Neuronal stem cell (in vitro differentiated cells): ENCODE measurements around the gene EPHB6.

ENCODE experiments used
- DNase-seq: peaks from one replicate; pipeline ENCODE4 v3.0.0-alpha.2; 2013; ENCODE audit warnings: low spot score
- H2AFZ ChIP-seq: one replicate; pipeline ENCODE4 v1.6.1; 2013; ENCODE audit warnings: mild to moderate bottlenecking, low read length, inconsistent platforms
- H2AK5ac ChIP-seq: 2 replicates; pipeline ENCODE4 v1.6.1; 2013; ENCODE audit warnings: low read depth, mild to moderate bottlenecking, inconsistent platforms, low read length, moderate library complexity, mixed read lengths
- H2BK120ac ChIP-seq: 2 replicates; pipeline ENCODE4 v1.6.1; 2013; ENCODE audit warnings: low read depth, mild to moderate bottlenecking, inconsistent platforms, low read length, moderate library complexity, mixed read lengths
- H2BK12ac ChIP-seq: one replicate; pipeline ENCODE4 v1.6.1; 2013; ENCODE audit warnings: low read length, inconsistent platforms
- H2BK15ac ChIP-seq: 2 replicates; pipeline ENCODE4 v1.6.1; 2013; ENCODE audit warnings: mild to moderate bottlenecking, low read length, inconsistent platforms, mixed read lengths
- H2BK5ac ChIP-seq: one replicate; pipeline ENCODE4 v1.6.1; 2013; ENCODE audit warnings: inconsistent platforms, mild to moderate bottlenecking, low read length, moderate library complexity
- H3K14ac ChIP-seq: one replicate; pipeline ENCODE4 v1.6.1; 2013; ENCODE audit warnings: low read length, inconsistent platforms
- H3K18ac ChIP-seq: 2 replicates; pipeline ENCODE4 v1.6.1; 2013; ENCODE audit warnings: low read length, inconsistent platforms
- H3K23ac ChIP-seq: 2 replicates; pipeline ENCODE4 v1.6.1; 2013; ENCODE audit warnings: low read depth, mild to moderate bottlenecking, mixed read lengths, low read length, inconsistent platforms; ENCODE audit not compliant: poor library complexity
- H3K27ac ChIP-seq: replicated peaks from 3 replicates; pipeline ENCODE4 v1.5.1; 2013; ENCODE audit warnings: low read length, inconsistent platforms
- H3K27me3 ChIP-seq, 3 experiments: 2 replicates each; pipeline ENCODE4 v1.6.1; 2013; ENCODE audit warnings: low read length in 3 of 3, mild to moderate bottlenecking in 2 of 3, inconsistent platforms in 1 of 3, low read depth in 1 of 3, mixed read lengths in 1 of 3, moderate library complexity in 1 of 3; ENCODE audit not compliant: control insufficient read depth in 3 of 3, insufficient read depth in 3 of 3
- H3K36me3 ChIP-seq, 2 donors: replicated peaks in 1 of 2; 2 replicates each; pipeline ENCODE4 v1.6.1; 2013; ENCODE audit warnings: low read length in 2 of 2; ENCODE audit not compliant: control insufficient read depth in 2 of 2, insufficient read depth in 2 of 2
- H3K4ac ChIP-seq: 2 replicates; pipeline ENCODE4 v1.6.1; 2013; ENCODE audit warnings: inconsistent platforms, mild to moderate bottlenecking, low read length, moderate library complexity
- H3K4me1 ChIP-seq, 2 donors: 1 replicate in 1 of 2; 2 replicates in 1 of 2; pipeline ENCODE4 v1.6.1; 2013; ENCODE audit warnings: low read length in 2 of 2, low read depth in 1 of 2; ENCODE audit not compliant: control insufficient read depth in 2 of 2, insufficient read depth in 1 of 2
- H3K4me2 ChIP-seq: one replicate; pipeline ENCODE4 v1.6.1; 2013; ENCODE audit warnings: mild to moderate bottlenecking, low read length, inconsistent platforms; ENCODE audit not compliant: insufficient read depth, poor library complexity, severe bottlenecking
- H3K4me3 ChIP-seq, 2 donors: 2 replicates each; pipeline ENCODE4 v1.5.1; 2013; ENCODE audit warnings: low read length in 2 of 2, mild to moderate bottlenecking in 2 of 2, inconsistent platforms in 1 of 2, moderate library complexity in 1 of 2
- H3K79me1 ChIP-seq: one replicate; pipeline ENCODE4 v1.6.1; 2013; ENCODE audit warnings: low read depth, mild to moderate bottlenecking, inconsistent platforms, low read length, moderate library complexity
- H3K9ac ChIP-seq: one replicate; pipeline ENCODE4 v1.6.1; 2013; ENCODE audit warnings: mild to moderate bottlenecking, low read depth, low read length, inconsistent platforms; ENCODE audit not compliant: poor library complexity
- H3K9me3 ChIP-seq, 2 donors: replicated peaks in 1 of 2; 2 replicates each; pipeline versions ENCODE3 to v1.6.1; 2013; ENCODE audit warnings: low read length in 2 of 2, mild to moderate bottlenecking in 2 of 2, inconsistent platforms in 1 of 2, low read depth in 1 of 2, mixed read lengths in 1 of 2, moderate library complexity in 1 of 2; ENCODE audit not compliant: control insufficient read depth in 2 of 2, insufficient read depth in 1 of 2
- H4K8ac ChIP-seq: one replicate; pipeline ENCODE4 v1.6.1; 2013; ENCODE audit warnings: low read depth, mild to moderate bottlenecking, inconsistent platforms, low read length, moderate library complexity
- H4K91ac ChIP-seq: one replicate; pipeline ENCODE4 v1.6.1; 2013; ENCODE audit warnings: low read length, low read depth, mild to moderate bottlenecking, inconsistent platforms; ENCODE audit not compliant: poor library complexity
- whole genome bisulfite sequencing, 2 donors: extraction: QIAGEN DNeasy Blood & Tissue Kit; methylation state at CpG; one replicate each; pipeline ENCODE4 v1.1.7; 2013; ENCODE audit warnings: missing lambda C conversion rate in 2 of 2, mixed read lengths in 1 of 2; ENCODE audit not compliant: insufficient read length in 2 of 2, insufficient replicate concordance in 1 of 2; ENCODE audit errors: extremely low coverage in 2 of 2; 5-methylcytosine and 5-hydroxymethylcytosine counted together

Gene EPHB6

GRCh38 chr7:142906643-142907042, 51.8 kb downstream of the EPHB6 start:
- Histone ChIP-seq H3K79me1 (no peaks in the 10 kb centered on the region), H3K9ac (no peak overlapping the region), H3K4me3 (no peak overlapping the region), H3K18ac (no peak overlapping the region), H2BK5ac (no peak overlapping the region), H3K14ac (no peak overlapping the region), H2AK5ac (no peak overlapping the region), H2BK15ac (no peak overlapping the region), H2BK120ac (no peak overlapping the region), H4K91ac (no peak overlapping the region), H3K9me3 (peaks cover 0 to 2% of the 10 kb centered on the region in 2 donors), H3K4me1 (peaks cover 0 to 3% of the 10 kb centered on the region in 2 donors), H3K4ac (no peak overlapping the region), H2BK12ac (no peak overlapping the region), H2AFZ (no peak overlapping the region), H3K4me2 (no peak overlapping the region), H3K27ac (no peak overlapping the region), H3K36me3 (no peaks in the 10 kb centered on the region), H3K27me3 (no peaks in the 10 kb centered on the region), H3K23ac (no peak overlapping the region), H4K8ac (no peak overlapping the region)
- DNase-seq = no peak
- WGBS, 2 donors = no CpG with 5 or more reads among the region's 2 CpGs

GRCh38 chr7:142908290-142908689, 53.4 kb downstream of the EPHB6 start:
- no peak for DNase-seq

DNA sequence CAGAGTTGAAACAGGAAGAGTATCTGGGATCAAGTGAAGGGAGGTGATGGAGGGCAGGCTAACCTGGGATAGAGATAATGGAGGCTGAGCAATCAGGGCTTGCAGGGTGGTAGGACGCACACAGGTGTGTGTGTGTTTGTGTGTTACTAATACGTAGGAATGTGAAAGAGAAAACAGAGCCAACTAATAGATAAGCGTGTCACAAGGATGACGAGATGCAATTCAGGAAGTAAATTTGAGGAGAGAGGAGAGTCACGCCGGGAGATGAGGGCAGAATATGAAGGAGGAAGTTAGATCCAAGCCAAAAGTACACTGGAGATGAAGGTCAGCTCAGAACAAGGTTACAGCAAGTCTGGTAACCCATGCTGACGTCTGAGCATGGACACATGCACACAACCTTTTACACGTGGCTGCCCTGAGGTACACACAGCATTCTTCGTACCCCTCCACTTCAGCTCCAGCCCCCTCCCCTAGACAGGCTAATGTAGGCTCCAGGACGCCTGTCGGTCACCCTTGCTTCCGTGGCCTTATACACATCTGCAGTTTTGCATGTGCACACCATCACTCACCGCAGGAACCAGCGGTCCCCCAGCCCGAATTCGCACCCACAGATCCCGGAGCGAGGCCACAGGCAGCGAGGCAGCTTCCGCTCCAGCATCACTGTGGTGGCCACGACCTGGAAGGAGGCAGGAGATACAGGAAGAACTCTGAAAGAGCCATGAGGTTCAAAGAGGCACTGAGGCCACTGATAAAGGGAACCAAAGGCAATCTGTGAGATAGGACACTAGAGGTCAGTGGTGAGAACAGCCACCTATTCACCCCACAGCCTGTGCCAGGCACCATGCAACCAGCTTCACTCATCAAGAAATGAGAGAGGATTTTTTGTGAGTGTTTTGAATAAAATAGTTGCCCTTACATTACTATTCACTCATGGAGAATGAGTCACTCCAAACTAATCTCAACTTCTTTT, 54.3 kb downstream of the EPHB6 start:
- no peak overlapping the region for H3K23ac ChIP-seq
- no peak overlapping the region for H3K4me2 ChIP-seq
- no peaks in the 10 kb centered on the region for H3K4me1 ChIP-seq
- no peaks in the 10 kb centered on the region for H3K36me3 ChIP-seq
- no peak overlapping the region for H3K4ac ChIP-seq
- H3K9me3 ChIP-seq = peaks cover 0 to 2% of the 10 kb centered on the region in 2 donors
- no peak overlapping the region for H2BK5ac ChIP-seq
- no peak overlapping the region for H2BK12ac ChIP-seq
- H2AFZ ChIP-seq = no peak overlapping the region
- H2AK5ac ChIP-seq = no peak overlapping the region
- H3K18ac ChIP-seq = peak overlapping the region; percentile 33
- no peak overlapping the region for H4K91ac ChIP-seq
- no peak overlapping the region for H3K9ac ChIP-seq
- H3K79me1 ChIP-seq = no peaks in the 10 kb centered on the region
- H3K27ac ChIP-seq = no peak overlapping the region
- H4K8ac ChIP-seq = no peak overlapping the region
- WGBS, 2 donors = no CpG with 5 or more reads among the region's 21 CpGs
- no peak for DNase-seq
- H2BK15ac ChIP-seq = no peak overlapping the region
- no peak overlapping the region for H3K14ac ChIP-seq
- H2BK120ac ChIP-seq = no peak overlapping the region
- H3K27me3 ChIP-seq = no peaks in the 10 kb centered on the region
- no peak overlapping the region for H3K4me3 ChIP-seq

More at GRCh38 chr7:142908290-142908689, 53.4 kb downstream of the EPHB6 start:
- Histone ChIP-seq H3K27ac (no peak overlapping the region), H3K4me1 (no peaks in the 10 kb centered on the region), H3K79me1 (no peaks in the 10 kb centered on the region), H2BK15ac (no peak overlapping the region), H2BK120ac (no peak overlapping the region), H3K4me3 (no peak overlapping the region), H3K23ac (no peak overlapping the region), H3K36me3 (no peaks in the 10 kb centered on the region), H2BK5ac (no peak overlapping the region), H3K27me3 (no peaks in the 10 kb centered on the region), H4K8ac (no peak overlapping the region), H3K9me3 (peaks cover 0 to 2% of the 10 kb centered on the region in 2 donors), H3K4ac (no peak overlapping the region), H3K9ac (no peak overlapping the region), H3K4me2 (no peak overlapping the region), H3K14ac (no peak overlapping the region), H2AK5ac (no peak overlapping the region), H3K18ac (no peak overlapping the region), H2BK12ac (no peak overlapping the region), H4K91ac (no peak overlapping the region), H2AFZ (no peak overlapping the region)
- no CpG with 5 or more reads among the region's 11 CpGs for WGBS, 2 donors

GRCh38 chr7:142910031-142910433, 55.2 kb downstream of the EPHB6 start:
- WGBS, 2 donors = no CpG with 5 or more reads among the region's 2 CpGs
- Histone ChIP-seq H3K4me2 (no peak overlapping the region), H2AK5ac (no peak overlapping the region), H2BK5ac (no peak overlapping the region), H3K27me3 (no peaks in the 10 kb centered on the region), H3K4me1 (no peaks in the 10 kb centered on the region), H3K14ac (no peak overlapping the region), H2BK120ac (no peak overlapping the region), H3K4ac (no peak overlapping the region), H2BK15ac (no peak overlapping the region), H3K9ac (no peak overlapping the region), H3K23ac (no peak overlapping the region), H2AFZ (no peak overlapping the region), H3K79me1 (no peaks in the 10 kb centered on the region), H3K4me3 (no peak overlapping the region), H4K91ac (no peak overlapping the region), H3K9me3 (peaks cover 0 to 2% of the 10 kb centered on the region in 2 donors), H2BK12ac (no peak overlapping the region), H3K36me3 (no peaks in the 10 kb centered on the region), H3K27ac (no peak overlapping the region), H4K8ac (no peak overlapping the region), H3K18ac (no peak overlapping the region)
- no peak for DNase-seq
